Activated CD8-positive, alpha-beta memory T cell treated with anti-CD3 and anti-CD28 coated beads, Interleukin-2, amount 10 ng/mL, durations not matched to agents 7 days and 5 days (primary cell): Measurements from ENCODE around the gene TTN. TPM values are rescaled to one million over a fixed set of nuclear protein-coding genes. Genes with fewer than 3 reads are reported as not detected.

Experiments used
- ATAC-seq: fragments of 150-1000 bp; cut with Tn5 transposase; one replicate; pipeline ENCODE4 v1.10.0; 2021; ENCODE audit warnings: moderate library complexity
- CTCF ChIA-PET: fragments of 350-600 bp; sonication (Branson Sonifier 250); formaldehyde crosslinking; loops from one replicate; lab custom pipeline; 2021; ENCODE audit warnings: antibody characterized with exemption; lab: Charles Lee
- DNase-seq: peaks from one replicate; pipeline ENCODE4 v3.0.0-alpha.2; 2020
- H3K27ac Mint-ChIP-seq: one replicate; pipeline ENCODE4 v1.8.0; 2021; ENCODE audit warnings: mild to moderate bottlenecking, mixed read lengths
- H3K27me3 Mint-ChIP-seq: one replicate; pipeline ENCODE4 v1.8.0; 2021; ENCODE audit warnings: mixed read lengths
- H3K36me3 Mint-ChIP-seq: one replicate; pipeline ENCODE4 v1.8.0; 2021; ENCODE audit warnings: mild to moderate bottlenecking, mixed read lengths
- H3K4me1 Mint-ChIP-seq: one replicate; pipeline ENCODE4 v1.8.0; 2021; ENCODE audit warnings: mixed read lengths
- H3K4me3 Mint-ChIP-seq: one replicate; pipeline ENCODE4 v1.8.0; 2021; ENCODE audit warnings: mild to moderate bottlenecking, moderate library complexity, mixed read lengths
- H3K9me3 Mint-ChIP-seq: one replicate; pipeline ENCODE4 v1.8.0; 2022; ENCODE audit warnings: low read depth, mixed read lengths
- total RNA-seq, 2 experiments: library from RNA; stranded (reverse); gene quantifications; one replicate each; pipeline ENCODE4 v1.2.3, GENCODE V29; 2021

TTN gene
- 10 to 100 TPM in 1 of 2 experiments, 1 to 10 TPM in 1; 7.0 to 11.5 TPM for total RNA-seq

DNA sequence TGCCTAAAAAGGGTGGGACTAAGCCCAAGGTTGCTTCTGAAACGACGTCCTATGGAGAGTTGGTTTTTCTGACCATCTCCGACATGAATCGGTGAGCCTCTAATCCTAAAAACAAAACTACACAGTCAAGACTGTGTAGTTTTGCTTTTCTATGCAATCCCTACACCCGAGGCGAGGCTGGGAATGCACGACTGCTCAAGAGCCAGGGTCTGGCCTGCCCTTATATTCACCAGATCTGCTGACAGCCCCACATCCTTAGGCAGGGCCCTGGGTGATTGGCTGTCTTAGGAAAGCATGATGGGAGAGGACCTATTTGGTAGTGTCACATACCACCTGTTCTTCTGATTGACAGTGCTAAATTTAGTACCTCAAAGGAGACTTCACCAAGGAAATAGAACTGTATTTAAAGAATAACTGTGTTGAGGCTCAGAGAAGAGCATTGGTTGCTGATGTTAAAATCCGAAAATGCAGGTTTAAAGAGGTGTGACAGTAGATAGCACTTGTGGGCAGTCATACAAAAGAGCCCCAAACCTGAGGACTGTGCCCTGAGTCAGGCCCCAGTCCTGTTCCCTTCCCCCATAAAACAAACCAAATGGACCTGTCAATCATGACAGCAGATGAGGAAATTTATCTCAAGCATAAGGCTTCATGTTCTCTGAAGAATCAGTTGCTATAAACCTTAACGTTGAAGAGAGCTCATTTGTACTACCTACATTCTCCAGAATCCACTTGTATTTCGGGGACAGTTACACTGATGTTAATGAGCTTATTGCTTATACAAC lies at the start of gene TTN:
Gene TTN (minus strand): TSS at position 197 of the 782 bp plus-strand sequence. CDS start 2,781 bp downstream, outside the sequence.
- H3K27me3 Mint-ChIP-seq, result no peaks in the 10 kb centered on the region

DNA sequence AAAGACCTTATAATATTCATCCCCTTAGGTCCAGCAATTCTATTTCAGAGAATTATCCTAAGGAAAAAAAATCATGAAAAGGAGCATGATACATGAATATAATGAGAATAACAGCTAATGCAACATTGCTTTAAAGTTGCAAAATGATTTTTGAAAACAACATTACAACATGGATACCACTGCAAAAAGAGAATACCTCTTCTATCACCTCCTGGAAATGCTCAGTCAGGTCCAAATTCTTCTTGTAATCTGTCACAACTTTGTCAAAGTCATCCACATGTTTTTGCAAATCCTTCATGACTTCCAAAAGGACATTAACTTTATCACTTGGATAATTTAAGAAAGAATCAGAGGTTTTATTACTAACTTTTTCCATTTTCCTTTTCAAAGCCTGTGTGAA lies 47.9 kb upstream of the TTN start:
- Mint-ChIP-seq H3K9me3 (no peaks in the 10 kb centered on the region), H3K27ac (no peak overlapping the region), H3K4me1 (no peaks in the 10 kb centered on the region), H3K4me3 (no peak overlapping the region), H3K36me3 (no peaks in the 10 kb centered on the region), H3K27me3 (peaks cover 2% of the 10 kb centered on the region)
- DNase-seq (no peak), ATAC-seq (no peak)
- CTCF ChIA-PET, result no interaction called here

More for the DNA sequence above, at the start of gene TTN:
- Mint-ChIP-seq H3K36me3 (no peaks in the 10 kb centered on the region), H3K4me1 (no peaks in the 10 kb centered on the region), H3K27ac (no peak within 1 kb of the TSS), H3K9me3 (no peaks in the 10 kb centered on the region), H3K4me3 (no peak within 1 kb of the TSS)
- DNase-seq (no peak), ATAC-seq (no peak)
- CTCF ChIA-PET, result no interaction called here

DNA sequence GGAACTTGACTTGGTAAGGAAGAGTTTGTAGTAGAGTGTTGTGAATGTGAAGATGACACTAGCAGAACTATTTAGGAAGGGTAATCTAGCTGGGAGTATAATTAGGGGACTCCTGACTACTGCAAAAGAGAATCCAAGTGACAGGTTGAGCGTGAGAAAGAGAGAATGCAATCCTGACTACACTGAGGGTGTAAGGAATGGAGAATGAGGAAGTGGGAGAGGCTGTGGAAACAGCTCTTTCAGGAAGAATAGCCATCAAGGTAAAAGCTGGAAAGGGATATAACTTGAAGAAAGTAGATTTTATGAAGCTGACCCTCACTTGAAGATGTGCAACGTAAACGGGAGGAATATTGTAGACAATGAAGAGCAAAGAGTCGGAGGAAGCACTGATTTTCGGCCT lies 41.1 kb upstream of the TTN start:
- Mint-ChIP-seq H3K9me3 (no peaks in the 10 kb centered on the region), H3K36me3 (no peaks in the 10 kb centered on the region), H3K4me3 (no peak overlapping the region), H3K27ac (no peak overlapping the region), H3K4me1 (no peaks in the 10 kb centered on the region), H3K27me3 (peaks cover under 1% of the 10 kb centered on the region)
- no peak for ATAC-seq
- DNase-seq, result no peak
- CTCF ChIA-PET, result no interaction called here

DNA sequence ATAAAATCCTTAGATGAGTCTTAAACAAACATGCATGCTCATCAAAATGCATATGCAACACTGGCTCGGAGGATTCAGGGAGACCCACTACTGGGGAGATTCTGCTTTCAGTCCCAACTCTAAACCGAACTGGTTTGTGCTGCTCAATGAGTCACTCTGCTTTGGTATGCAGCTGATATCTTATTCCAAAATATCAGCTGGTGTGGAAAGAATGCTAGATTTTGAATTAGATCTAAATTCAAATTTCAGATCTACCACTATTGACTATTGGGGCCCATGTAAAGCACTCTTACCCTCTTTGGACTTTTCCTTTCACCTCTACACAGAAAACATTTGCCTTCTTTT lies 39.2 kb upstream of the TTN start:
- Mint-ChIP-seq H3K4me3 (no peak overlapping the region), H3K9me3 (no peaks in the 10 kb centered on the region), H3K4me1 (no peaks in the 10 kb centered on the region), H3K27me3 (no peaks in the 10 kb centered on the region), H3K27ac (no peak overlapping the region), H3K36me3 (no peaks in the 10 kb centered on the region)
- CTCF ChIA-PET, result no interaction called here
- ATAC-seq (no peak), DNase-seq (no peak)

DNA sequence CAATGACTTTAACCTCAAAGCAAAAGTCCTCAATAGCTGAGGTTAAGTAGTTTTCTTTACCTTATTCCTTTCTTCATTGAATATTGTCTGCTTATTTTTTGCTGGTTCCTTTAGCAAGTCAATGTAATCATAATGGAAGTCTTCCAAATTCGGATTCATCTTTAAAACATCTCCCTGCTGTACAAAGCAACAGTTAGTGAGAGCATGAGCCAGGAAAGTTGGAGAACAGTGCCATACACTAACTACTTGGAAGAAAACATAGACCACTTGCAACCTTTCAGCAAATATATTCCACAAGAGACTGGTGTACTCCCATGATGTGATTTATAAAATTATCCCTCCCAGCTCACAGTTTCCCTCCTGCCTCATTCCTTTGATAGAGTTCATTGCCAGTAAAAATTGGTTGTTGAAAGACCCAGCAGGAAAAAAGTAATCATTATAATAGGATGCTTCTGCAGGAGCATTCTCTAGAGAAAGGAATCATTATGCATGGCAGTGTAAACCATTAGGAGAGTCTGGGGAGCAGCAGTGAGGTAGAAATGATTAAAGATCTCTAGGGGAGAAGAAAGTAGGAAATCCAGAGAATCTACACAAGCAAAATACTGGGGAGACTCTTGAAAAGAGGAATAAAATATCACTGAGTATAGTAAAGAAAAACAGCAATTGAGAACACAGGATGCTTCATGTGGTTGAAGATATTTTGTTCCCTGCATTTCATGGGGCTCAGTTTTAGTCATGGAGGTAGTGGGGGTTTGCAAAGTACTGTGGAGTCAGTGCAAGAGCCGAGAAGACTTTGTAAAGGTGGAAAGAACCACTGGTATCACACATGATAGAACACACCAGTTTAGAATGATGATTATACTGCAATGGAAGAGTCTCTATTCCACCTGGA lies 38.6 kb upstream of the TTN start:
- Mint-ChIP-seq H3K27me3 (no peaks in the 10 kb centered on the region), H3K4me3 (no peak overlapping the region), H3K36me3 (no peaks in the 10 kb centered on the region), H3K27ac (no peak overlapping the region), H3K9me3 (no peaks in the 10 kb centered on the region), H3K4me1 (no peaks in the 10 kb centered on the region)
- CTCF ChIA-PET, result interaction anchor here (0.5 kb wide), 1 partner anchor 39 kb away, joined by 3 read pairs; no protein-coding TSS in a partner anchor
- DNase-seq, result no peak
- ATAC-seq, result no peak

DNA sequence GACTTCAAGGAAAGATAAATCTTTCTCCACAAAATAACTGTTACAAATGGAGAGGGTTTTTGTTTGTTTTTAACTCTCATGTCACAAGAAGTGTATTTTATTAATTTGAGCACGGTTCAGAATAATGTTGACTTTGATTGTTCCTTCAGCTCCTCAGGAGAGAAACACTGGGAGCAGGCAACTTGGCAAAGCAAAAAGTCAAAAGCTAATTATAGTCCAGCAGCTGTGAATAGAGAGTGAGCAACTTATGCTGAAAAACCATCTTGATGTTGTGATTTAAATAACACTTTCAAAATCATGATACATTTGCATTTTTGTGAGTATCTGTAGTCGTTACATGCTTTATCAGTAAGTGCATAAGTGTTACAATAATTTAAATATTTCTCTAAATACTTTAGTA lies 37.5 kb upstream of the TTN start:
- H3K27me3 Mint-ChIP-seq, result no peaks in the 10 kb centered on the region
- no peak for DNase-seq
- H3K9me3 Mint-ChIP-seq, result no peaks in the 10 kb centered on the region
- H3K36me3 Mint-ChIP-seq, result no peaks in the 10 kb centered on the region
- H3K27ac Mint-ChIP-seq, result no peak overlapping the region
- no peak overlapping the region for H3K4me3 Mint-ChIP-seq
- no peaks in the 10 kb centered on the region for H3K4me1 Mint-ChIP-seq
- no peak for ATAC-seq
- CTCF ChIA-PET, result interaction anchor here (1.3 kb wide), 1 partner anchor 46 kb away, joined by 4 read pairs; no protein-coding TSS in a partner anchor

DNA sequence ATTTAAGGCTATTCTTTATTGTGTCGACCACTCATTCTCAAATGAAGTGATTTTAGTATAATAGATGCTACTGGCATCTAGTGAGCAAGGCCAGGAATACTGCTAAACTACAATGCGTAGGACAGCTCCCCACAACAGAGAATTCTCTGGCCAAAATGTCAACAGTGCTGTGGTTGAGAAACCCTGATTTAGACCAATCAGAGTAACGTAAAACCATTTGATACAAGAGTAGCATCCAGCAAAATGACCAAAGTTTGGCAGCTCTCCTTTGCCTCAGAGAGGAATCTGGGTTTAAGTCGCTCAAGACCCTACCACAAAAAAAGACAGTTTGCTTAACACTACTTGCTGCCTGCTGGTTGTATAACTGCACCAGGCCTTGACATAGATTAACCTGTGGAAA lies 37.0 kb upstream of the TTN start:
- Mint-ChIP-seq H3K9me3 (no peaks in the 10 kb centered on the region), H3K4me1 (no peaks in the 10 kb centered on the region), H3K27ac (no peak overlapping the region), H3K27me3 (no peaks in the 10 kb centered on the region), H3K4me3 (no peak overlapping the region), H3K36me3 (no peaks in the 10 kb centered on the region)
- no peak for ATAC-seq
- no peak for DNase-seq
- CTCF ChIA-PET, result interaction anchor here (1.3 kb wide), 1 partner anchor 46 kb away, joined by 4 read pairs; no protein-coding TSS in a partner anchor

DNA sequence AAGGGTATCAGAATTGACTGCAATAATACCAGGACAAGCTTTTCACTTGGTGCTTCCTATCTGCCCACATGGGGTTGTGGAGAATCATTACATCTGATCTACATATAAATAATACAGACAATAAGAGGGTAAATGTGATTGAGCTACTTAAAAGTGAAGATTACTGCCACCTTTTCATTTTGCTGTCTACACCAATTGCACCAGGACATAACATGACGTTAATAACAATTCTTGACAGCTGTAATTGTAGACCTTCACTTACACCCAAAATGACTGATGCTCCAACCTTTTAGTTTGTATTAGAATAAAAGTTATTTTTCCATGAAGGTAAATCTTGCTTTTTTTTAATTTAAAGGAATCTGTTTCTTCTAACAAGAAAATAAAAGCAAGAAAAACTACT lies 36.5 kb upstream of the TTN start:
- H3K9me3 Mint-ChIP-seq, result no peaks in the 10 kb centered on the region
- CTCF ChIA-PET, result interaction anchor here (1.3 kb wide), 1 partner anchor 47 kb away, joined by 4 read pairs; no protein-coding TSS in a partner anchor
- H3K36me3 Mint-ChIP-seq, result no peaks in the 10 kb centered on the region
- no peak overlapping the region for H3K4me3 Mint-ChIP-seq
- no peaks in the 10 kb centered on the region for H3K4me1 Mint-ChIP-seq
- H3K27ac Mint-ChIP-seq, result no peak overlapping the region
- H3K27me3 Mint-ChIP-seq, result no peaks in the 10 kb centered on the region
- DNase-seq, result no peak
- ATAC-seq, result no peak

DNA sequence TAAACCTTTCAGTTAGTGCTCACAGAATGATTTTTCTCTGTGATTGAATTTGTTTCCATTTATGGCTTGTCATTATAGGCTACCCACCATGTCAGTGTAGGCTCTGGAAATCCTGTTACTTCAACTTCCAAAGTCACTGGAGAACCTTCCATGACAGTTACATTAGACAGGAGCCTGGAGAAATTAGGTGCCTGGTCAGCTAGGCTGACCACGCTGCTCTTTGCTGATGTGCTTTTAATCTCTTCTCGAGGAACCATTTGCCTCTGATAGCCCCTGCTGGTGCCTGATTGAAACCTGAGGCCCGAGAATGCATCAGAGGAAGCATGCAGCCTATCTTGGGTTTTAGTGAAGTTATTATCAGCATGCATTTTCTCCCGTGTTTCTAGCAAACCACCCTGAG lies 29.6 kb upstream of the TTN start:
- CTCF ChIA-PET, result no interaction called here
- no peaks in the 10 kb centered on the region for H3K4me1 Mint-ChIP-seq
- no peak for ATAC-seq
- no peaks in the 10 kb centered on the region for H3K36me3 Mint-ChIP-seq
- no peak for DNase-seq
- no peaks in the 10 kb centered on the region for H3K9me3 Mint-ChIP-seq
- no peak overlapping the region for H3K27ac Mint-ChIP-seq
- H3K27me3 Mint-ChIP-seq, result no peaks in the 10 kb centered on the region
- no peak overlapping the region for H3K4me3 Mint-ChIP-seq

DNA sequence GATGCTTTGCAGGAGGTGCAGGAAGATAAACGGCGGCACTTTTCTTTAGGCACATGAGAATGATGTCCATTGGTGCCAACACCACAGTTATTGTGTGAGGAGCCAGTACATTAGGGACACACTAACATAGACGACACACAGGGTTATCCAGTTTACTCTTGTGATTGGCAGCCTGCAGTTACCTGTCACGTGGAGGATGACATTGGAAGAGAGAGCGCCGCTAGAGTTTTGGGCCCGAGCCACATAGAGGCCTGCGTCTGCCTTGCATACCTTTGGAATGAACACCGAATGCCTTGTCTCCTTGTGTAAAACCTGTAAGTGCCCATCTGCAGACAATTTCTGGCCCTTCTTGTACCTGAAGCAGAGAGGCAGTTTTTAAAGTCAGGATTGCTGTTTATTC lies 26.9 kb upstream of the TTN start:
- Mint-ChIP-seq H3K4me1 (peaks cover 2% of the 10 kb centered on the region), H3K9me3 (no peaks in the 10 kb centered on the region), H3K4me3 (no peak overlapping the region), H3K36me3 (no peaks in the 10 kb centered on the region), H3K27me3 (no peaks in the 10 kb centered on the region), H3K27ac (no peak overlapping the region)
- DNase-seq (no peak), ATAC-seq (no peak)
- CTCF ChIA-PET, result no interaction called here

DNA sequence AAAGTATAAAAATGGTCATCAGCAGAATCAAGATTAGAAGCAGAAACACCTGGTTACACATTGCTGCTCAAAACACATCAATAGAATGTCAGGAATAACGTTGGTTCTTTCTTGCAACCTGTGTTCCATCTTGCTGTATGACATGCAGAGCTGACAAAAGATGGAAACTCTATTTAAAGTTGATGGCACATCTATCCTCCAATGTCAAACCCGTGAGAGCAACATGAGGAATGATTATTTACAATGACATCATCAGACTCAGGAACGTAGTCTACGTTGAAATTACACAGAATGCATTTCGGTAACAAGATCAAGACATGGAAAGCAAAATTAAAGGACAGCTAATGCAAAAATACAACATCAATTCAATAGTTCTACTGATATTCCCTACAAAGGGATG lies 26.2 kb upstream of the TTN start:
- H3K36me3 Mint-ChIP-seq, result no peaks in the 10 kb centered on the region
- no peak overlapping the region for H3K4me3 Mint-ChIP-seq
- DNase-seq (no peak), ATAC-seq (no peak)
- H3K9me3 Mint-ChIP-seq, result no peaks in the 10 kb centered on the region
- no peaks in the 10 kb centered on the region for H3K27me3 Mint-ChIP-seq
- H3K27ac Mint-ChIP-seq, result no peak overlapping the region
- CTCF ChIA-PET, result no interaction called here
- peaks cover 3% of the 10 kb centered on the region for H3K4me1 Mint-ChIP-seq

DNA sequence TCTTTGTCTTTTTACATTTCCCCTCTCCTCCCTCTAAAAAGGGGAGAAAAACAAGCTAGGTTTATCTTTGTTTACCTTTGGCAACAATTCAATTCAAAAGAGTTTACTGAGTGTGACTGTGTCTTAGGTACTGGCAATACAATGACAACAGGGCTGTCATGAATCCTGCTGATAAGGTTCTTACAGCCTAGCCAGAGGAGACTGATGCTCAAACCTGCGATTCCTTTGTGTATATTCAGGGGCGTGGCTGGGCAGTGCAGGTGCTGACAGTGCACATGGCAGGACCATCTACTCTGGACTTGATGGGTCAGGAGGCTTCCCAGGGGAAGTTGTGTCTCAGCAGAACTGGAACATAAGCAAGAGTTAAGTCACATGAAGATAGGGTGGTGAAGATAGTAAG lies 23.2 kb upstream of the TTN start:
- Mint-ChIP-seq H3K27ac (no peak overlapping the region), H3K4me1 (peaks cover 3% of the 10 kb centered on the region), H3K36me3 (peaks cover 1% of the 10 kb centered on the region), H3K27me3 (no peaks in the 10 kb centered on the region), H3K9me3 (no peaks in the 10 kb centered on the region), H3K4me3 (no peak overlapping the region)
- ATAC-seq (no peak), DNase-seq (no peak)
- CTCF ChIA-PET, result interaction anchor here (1.2 kb wide), 1 partner anchor 26 kb away, joined by 3 read pairs; no protein-coding TSS in a partner anchor

DNA sequence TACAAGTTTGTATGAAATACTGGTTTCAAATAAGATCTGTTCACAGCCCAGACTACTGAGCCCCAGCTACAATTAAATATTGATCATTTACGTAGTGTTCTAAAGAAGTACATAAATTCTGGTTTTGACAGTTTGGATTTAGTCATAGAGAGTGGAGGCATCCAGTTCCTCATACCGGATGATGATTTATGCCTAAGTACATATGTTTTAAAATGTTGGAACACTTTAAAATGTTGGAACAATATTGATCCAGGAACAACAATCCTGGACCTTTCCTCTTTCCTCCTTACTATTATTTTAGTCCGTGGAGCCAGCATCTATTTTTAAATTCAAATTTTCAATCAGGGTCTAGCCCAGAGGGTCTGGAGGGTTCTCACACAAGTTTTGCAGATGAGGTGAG lies 22.8 kb upstream of the TTN start:
- H3K27me3 Mint-ChIP-seq, result no peaks in the 10 kb centered on the region
- CTCF ChIA-PET, result interaction anchor here (0.6 kb wide), 1 partner anchor 391 kb away, joined by 5 read pairs; no protein-coding TSS in a partner anchor
- ATAC-seq, result no peak

More for the DNA sequence above, 22.8 kb upstream of the TTN start:
- no peak overlapping the region for H3K4me3 Mint-ChIP-seq
- H3K27ac Mint-ChIP-seq, result no peak overlapping the region
- H3K36me3 Mint-ChIP-seq, result peaks cover 1% of the 10 kb centered on the region
- no peaks in the 10 kb centered on the region for H3K9me3 Mint-ChIP-seq
- peaks cover 3% of the 10 kb centered on the region for H3K4me1 Mint-ChIP-seq
- no peak for DNase-seq
